GM19043 (cell line): ENCODE data around the gene ZFHX2.
"Not testable (repeated sequence)": the region's sequence is repeated elsewhere in the genome, so short reads cannot be mapped to it uniquely, and the experiment has no call there.

Experiments
- ATAC-seq: cut with Tn5 transposase; IDR thresholded peaks from one replicate; pipeline ENCODE4 v1.9.1; 2021; ENCODE audit warnings: low read depth; ENCODE audit not compliant: unreplicated experiment

ZFHX2 gene

DNA sequence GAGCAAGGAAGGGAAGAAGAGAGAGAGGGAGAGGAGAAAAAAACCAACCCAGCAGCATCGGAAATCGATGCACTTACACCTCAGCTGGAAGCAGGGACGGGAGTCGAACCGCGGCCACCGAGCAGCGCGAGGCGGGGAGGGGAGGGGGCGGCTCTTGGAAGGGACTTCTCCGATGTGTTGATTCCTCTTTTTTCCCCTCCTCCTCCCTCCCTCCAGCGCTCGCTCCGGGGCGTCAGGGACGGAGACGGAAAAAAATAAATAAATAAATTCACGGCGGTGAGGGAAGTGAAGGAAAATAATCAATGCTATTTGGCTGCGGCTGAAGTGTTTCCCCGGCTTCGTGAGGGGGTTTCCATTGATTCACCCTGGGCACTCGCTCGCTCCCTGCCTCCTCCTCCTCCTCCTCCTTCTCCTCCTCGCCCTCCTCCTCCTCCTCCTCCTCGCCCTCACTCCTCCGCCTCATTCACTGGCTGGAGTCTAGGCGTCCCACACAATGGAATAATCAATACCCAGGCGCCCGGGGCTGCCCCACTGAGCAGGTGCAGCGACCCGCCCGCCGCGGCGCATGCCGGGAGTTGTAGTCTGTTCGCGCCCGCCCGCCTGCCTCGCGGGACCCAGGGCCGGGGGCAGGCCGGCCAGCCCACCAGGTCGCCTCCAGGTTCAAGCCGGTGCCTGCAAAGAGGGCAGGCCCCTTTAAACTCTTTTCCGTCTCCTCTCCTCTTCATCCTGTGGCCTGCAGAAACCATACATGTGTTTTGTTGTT is at the start of gene ZFHX2:
ZFHX2 (minus strand) TSS at position 500 of the 763 bp plus-strand sequence. CDS start 16,440 bp downstream, outside the sequence.
- peak; percentile 39 for ATAC-seq

DNA sequence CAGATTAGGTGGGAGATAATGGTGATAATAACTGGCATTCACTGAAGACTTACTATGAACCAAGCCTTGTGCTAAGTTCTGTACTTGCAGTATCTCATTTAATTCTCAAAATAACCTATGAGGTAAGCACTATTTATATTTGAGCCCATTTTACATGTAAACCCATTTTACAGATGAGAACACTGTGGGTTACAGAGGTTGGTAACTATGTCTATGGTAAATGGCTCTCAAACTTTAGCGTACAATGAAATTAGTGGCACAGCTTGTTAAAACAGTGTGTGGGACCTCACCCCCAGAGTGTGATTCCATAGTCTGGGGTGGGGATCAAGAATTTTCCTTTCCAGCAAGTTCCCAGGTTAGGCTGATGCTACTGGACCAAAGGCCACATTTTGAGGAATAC is 49.2 kb upstream of the ZFHX2 start:
- ATAC-seq = no peak

DNA sequence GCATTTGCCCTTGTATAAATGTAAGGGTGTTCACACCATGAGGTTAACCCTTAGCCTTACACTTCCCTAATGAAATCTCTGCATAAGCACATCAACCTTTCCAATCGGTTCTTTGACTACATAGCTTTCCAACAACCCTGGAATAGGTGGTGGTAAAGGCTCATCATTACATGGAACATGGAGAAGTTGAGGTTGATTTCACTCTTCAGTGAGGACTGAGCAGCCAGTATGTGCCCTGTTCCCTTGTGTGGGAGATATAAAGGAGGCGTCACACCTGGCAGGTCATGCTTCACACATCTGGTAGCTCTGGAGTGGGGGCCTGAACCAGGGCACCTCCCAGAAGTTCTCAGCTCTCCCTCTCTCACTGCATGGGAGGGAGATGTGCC is 48.8 kb upstream of the ZFHX2 start:
- ATAC-seq = no peak

DNA sequence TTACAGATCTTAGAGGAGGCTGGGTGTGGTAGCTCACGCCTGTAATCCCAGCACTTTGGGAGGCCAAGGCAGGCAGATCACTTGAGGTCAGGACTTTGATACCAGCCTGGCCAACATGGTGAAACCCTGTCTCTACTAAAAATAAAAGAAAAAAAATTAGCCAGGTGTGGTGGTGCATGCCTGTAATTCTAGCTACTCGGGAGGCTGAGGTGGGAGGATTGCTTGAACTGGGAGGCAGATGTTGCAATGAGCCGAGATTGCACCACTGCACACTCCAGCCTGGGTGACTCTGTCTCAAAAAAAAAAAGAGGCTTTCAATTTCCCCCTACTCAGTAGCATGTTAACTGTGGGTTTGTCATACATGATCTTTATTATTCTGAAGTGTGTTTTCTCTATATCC is 42.6 kb upstream of the ZFHX2 start:
- ATAC-seq = not testable (repeated sequence)

DNA sequence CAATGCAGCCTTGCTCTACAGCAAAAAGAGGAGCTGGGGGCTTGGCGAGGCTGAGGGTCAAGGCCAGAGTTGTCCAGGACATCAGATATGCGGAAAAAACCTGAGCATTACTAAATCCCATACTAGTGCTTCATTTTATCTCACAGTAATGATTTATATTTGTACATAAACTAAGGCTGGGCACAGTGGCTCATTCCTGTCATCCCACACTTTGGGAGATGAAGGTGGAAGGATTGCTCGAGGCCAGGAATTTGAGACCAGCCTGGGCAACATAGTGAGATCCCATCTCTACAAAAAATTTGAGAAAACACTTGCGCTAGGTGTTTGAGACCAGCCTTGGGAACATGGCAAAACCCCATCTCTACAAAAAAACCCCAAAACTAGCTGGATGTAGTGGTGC is 38.6 kb upstream of the ZFHX2 start:
- no peak for ATAC-seq

DNA sequence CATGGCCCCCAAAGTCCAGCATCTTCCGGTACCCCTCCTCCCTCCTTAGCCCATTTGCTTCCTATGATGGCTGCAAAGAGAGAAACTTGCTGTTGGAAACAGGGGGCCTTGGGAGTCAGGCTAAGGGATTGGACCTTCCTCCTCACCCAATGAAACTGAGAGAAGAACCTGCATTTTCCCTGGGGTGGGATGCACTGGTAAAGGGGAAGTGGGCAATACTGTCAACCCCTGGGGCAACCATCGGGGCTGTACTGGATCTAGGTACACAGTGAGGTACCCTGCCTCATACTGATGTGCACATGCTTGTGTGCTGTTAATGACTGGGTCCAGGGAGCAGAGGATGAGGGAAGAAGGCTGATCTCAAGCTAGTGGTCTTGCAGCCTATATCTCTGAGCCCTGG is 38.0 kb upstream of the ZFHX2 start:
- no peak for ATAC-seq

DNA sequence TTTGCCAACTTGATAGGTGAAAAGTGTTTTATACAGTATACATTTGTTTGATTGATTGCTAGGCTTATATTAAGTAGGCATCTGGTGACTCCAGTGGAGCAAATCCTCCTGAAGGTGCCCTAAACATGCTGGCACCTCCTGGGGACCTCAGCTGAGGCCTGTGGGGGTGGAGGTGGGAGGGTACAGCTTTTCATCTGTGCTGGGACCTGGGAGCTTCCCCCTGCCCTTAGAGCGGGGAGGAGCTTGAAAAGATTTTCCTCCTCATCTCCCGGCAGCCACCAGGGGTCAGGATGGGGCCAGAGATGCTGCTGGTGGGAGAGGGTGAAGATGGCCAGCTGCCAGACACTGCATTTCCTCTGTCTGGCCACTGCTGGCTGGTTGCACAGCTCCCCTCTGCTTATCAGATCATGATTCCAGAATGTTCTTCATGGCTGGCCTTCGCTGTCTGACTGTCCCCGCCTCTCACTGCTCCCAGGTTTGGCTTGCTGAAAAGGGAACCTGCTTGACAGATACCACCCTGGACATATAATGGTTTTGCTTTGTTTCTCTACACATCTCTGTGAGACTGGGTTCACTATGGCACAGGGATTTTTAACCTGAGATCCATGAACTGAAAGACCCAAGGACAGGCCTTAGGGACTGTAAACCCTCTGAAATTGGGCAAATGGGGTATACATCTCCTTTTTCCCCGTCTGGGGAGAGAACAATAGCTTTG is 37.5 kb upstream of the ZFHX2 start:
- ATAC-seq = peak; percentile 96

DNA sequence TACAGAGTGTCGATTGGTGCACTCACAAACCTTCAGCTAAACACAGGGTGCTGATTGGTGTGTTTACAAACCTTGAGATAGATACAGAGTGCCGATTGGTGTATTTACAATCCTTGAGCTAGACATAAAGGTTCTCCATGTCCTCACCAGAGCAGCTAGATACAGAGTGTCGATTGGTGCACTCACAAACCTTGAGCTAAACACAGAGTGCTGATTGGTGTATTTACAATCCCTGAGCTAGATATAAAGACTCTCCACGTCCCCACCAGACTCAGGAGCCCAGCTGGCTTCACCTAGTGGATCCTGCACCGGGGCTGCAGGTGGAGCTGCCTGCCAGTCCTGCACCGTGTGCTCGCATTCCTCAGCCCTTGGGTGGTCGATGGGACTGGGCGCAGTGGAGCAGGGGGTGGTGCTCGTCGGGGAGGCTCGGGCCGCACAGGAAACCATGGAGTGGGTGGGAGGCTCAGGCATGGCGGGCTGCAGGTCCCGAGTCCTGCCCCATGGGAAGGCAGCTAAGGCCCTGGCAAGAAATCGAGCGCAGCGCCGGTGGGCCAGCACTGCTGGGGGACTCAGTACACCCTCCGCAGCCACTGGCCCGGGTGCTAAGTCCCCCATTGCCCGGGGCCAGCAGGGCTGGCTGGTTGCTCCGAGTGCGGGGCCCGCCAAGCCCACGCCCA is 33.1 kb upstream of the ZFHX2 start:
- ATAC-seq = not testable (repeated sequence)

DNA sequence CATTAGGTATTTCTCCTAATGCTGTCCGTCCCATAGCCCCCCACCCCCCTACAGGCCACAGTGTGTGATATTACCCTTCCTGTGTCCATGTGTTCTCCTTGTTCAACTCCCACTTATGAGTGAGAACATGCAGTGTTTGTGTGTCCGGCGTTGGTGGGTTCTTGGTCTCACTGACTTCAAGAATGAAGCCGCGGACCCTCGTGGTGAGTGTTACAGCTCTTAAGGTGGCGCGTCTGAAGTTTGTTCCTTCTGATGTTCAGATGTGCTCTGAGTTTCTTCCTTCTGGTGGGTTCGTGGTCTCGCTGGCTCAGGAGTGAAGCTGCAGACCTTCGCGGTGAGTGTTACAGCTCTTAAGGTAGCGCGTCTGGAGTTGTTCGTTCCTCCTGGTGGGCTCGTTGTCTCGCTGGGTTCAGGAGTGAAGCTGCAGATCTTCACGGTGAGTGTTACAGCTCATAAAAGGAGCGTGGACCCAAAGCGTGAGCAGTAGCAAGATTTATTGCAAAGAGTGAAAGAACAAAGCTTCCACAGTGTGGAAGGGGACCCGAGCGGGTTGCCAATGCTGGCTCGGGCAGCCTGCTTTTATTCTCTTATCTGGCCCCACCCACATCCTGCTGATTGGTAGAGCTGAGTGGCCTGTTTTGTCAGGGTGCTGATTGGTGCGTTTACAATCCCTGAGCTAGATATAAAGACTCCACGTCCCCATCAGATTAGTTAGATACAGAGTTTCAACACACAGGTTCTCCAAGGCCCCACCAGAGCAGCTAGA is 32.4 kb upstream of the ZFHX2 start:
- ATAC-seq = not testable (repeated sequence)

DNA sequence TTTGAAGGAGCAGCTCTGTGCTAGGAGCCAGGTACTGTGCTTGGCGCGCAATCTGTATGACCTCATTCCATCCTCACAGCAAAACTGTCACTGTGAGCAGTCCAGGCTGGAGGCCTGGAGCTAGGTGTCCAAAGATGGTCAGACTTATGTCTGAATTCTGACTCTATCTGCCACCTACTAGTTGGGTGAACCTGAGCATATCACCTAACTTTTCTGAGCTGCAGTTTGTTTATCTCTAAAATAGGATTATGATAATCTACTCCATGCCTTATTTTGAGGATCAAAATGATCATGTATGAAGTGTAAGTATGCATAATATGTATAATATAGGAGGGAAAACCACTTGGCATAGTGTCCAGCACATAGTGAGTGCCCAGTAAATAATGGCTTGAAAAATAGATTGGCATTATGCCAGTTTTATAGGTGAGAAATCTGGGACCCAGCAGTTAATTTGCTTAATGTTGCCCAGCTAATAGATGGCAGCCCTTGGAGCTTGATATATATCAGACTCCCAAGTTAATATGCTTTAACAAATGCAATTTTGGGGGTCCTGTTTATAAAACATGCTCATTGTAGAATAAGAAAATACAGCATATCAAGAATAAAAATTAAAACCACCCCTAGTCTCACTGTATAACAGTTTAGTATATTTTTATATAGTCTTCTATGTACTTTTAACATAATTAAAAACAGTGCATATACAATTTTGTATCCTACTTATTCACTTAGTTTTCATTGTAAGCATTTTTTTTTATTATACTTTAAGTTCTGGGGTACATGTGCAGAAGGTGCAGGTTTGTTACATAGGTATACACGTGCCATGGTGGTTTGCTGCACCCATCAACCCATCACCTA is 31.6 kb upstream of the ZFHX2 start:
- ATAC-seq = no peak

DNA sequence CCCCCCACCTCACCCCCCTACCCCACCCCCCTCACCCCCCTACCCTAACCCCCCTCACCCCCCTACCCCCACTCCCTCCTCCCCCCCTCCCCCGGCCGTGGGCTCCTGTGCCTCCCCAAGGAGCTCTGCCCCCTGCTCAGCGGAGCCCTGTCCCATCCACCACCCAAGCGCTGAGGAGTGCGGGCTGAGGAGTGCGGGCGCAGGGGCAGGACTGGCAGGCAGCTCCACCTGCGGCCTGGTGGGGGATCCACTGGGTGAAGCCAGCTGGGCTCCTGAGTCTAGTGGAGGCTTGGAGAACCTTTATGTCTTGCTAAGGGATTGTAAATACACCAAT is 29.4 kb upstream of the ZFHX2 start:
- ATAC-seq = no peak

DNA sequence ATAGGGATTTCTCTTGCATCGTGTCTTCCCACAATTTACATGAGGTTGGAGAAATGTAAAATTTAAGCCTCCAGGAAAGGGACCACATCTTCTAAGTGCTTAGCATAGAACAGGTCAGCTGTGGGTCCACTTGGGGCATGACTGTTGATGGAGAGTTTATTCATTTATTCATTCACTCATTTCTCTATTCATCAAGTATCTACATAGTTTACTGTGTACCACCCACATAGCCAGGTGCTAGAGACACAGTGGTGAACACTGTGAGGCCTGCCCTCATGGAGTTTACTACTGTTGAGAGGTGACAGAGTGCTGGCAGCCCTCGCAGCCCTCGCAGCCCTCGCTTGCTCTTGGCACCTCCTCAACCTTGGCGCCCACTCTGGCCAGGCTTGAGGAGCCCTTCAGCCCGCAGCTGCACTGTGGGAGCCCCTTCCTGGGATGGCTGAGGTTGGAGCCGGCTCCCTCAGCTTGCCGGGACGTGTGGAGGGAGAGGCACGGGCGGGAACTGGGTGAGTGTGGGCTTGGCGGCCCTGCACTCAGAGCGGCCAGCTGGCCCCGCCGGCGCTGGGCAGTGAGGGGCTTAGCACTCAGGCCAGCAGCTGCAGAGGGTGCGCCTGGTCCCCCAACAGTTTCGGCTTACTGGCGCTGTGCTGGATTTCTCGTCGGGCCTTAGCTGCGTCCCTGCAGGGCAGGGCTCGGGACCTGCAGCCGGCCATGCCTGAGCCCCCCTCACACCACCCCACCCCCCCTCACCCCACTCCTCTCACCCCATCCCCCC is 28.8 kb upstream of the ZFHX2 start:
- no peak for ATAC-seq

DNA sequence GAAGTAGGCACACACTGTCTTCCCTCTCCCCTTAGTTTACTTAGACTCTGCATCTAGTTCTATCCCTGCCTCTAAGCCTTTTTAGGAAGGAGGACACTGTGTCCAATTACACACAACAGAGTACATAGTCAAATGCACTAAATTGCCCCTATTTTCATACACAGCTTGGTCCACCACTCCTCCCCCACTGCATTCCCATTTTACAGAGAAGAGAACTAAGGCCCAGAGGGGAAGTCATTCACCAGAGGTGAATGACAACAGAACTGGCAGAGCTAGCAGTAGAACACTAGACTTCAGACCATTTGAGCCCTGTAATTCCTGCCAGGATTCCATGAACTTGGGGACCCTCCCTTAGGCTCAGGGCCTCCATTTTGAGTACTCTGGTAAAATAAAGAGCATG is 28.2 kb upstream of the ZFHX2 start:
- no peak for ATAC-seq

DNA sequence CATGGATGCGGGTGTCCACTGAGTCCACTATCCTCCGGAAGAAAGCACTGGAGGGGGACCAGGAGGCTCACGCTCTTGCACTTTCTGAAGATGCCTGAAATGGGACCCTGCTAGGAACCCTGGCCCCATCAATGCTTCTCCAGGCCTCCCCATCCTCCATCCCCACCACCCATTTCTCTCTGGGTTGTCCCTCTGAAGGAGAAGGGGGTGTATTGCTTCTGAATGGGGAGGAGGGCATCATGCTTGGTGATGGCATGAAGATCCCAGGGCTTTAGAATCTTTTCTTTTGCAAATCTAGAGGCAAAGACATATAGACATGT is 27.7 kb upstream of the ZFHX2 start:
- ATAC-seq = no peak

DNA sequence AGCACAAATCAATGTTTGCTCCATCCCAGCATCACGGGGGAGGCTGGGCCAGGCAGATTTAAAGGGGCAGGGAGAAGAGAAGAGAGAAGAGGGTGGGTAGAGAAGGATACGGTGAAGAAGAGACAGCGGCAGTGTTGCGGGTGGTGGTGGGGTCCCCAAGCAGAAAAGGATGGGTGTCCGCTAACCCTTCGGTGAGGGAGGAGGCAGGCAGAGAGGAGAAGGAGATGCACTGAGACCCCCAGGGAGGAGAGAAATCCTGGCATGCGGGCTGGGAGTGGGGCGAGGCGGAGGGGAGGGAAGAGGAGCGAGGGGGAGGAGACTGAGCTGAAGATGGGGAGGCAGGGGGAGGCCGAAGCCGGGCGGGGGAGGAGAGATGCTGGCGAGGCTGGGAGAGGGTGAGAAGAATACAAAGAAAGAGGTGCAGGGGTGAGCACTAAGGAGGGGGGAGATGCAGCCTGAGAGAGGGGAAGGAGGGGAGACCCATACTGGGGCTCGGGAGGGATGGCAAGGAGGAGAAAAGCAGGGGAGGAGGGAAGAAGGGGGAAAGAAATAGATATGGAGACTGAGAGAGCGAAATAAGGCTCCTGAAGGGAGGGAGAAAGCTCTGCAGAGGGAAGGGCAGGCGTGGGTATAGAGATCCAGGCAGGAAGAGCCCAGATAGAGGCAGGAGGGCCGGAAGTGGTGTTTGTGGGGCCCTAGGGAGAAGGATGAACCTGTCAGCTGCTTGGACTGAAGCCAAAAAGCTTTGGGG is 27.2 kb upstream of the ZFHX2 start, which contains the start of gene JPH4:
JPH4 (minus strand) TSS at position 231 of the 751 bp plus-strand sequence. CDS start 1,337 bp downstream, outside the sequence.
- no peak for ATAC-seq

DNA sequence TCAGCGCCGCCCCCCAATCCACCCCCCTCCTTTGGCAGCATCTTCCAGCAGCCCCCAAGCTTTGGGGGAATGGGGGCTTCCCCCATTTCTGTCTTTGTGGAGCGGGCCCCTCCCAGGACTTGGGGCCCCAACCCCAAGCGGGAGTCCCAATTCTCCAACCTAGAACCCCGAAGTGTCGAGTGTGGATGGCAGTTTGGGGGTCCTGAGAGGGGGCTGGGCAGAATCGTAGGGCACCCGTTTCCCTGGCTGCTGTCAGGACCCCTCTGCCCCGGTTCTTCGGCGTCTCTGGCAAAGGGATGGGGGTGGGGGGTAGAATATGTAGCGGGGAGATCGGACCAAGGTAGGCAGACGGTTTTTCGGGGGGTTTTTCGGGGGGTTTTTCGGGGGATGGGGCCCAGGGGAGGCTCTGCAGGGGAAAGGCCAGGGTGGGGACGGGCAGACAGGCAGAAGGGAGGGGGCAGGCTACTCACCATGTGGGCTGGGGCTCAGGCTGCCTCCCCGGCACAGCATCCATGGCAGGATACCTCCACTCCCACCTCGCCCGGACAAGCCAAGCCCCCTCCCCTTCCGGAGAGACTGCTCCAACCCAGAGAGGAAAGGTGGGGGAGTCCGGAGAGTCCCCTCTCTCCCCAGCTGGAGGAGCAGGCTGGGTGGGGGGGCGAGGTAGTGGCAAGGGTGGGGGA is 26.3 kb upstream of the ZFHX2 start:
- ATAC-seq = no peak

DNA sequence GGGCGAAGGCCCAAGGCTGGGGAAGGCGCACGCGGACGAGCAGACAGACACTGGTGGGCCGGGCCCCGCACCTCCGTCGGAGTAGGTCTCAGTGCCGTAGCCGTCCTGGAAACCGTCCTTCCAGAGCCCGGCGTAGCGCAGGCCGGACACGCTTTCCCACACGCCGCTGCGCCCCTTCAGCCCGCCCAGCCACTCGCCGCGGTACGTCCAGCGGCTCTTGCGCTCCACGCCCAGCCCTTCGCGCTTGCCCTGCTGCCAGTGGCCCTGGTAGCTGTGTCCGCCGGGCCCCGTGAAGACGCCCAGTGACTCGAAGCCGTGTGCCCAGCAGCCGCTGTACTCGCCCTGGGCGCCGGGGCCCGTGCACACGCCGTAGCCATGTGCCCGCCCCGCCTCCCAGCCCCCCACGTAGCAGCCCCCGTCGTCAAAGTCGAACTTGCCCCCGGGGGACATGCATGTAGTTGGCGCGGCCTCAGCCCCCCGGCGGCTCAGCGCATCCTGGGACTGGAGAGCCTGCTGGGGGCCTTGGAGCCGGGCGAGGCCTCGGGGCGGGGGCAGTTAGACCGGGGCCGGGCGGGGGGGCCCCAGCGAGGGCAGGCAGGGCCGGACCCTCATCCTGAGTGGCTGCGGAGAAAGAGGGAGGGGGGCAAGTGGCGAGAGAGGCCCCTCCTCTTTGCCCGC is 25.6 kb upstream of the ZFHX2 start:
- no peak for ATAC-seq
